Stimulated activated CD4-positive, alpha-beta T cell treated with anti-CD3 and anti-CD28 coated beads, TNF-alpha, amount 100 ng/mL, for 1 hour (primary cell): ENCODE measurements around the gene ZNF467.

Experiments used
- DNase-seq, 3 donors: peaks; one replicate each; pipeline ENCODE4 v3.0.0-alpha.2; 2020; ENCODE audit warnings: low read depth in 3 of 3, low spot score in 1 of 3

ZNF467 gene

GRCh38 chr7:149772241-149772955 lies 990 bp downstream of the ZNF467 start:
- DNase-seq = peak in 1 of 3 donors; percentile 20

GRCh38 chr7:149771720-149772240 lies 1.6 kb downstream of the ZNF467 start:
- DNase-seq = peak; percentile 72 to 81 (median 75)

- no peak for DNase-seq
Measured at GRCh38 chr7:149770728-149771636, 2.4 kb downstream of the ZNF467 start.

- no peak for DNase-seq
Measured at GRCh38 chr7:149769915-149770314, 3.5 kb downstream of the ZNF467 start.

GRCh38 chr7:149768931-149769330 lies 4.5 kb downstream of the ZNF467 start:
- no peak for DNase-seq

GRCh38 chr7:149767068-149767467 lies 6.3 kb downstream of the ZNF467 start:
- no peak for DNase-seq

GRCh38 chr7:149766135-149766675 lies 7.2 kb downstream of the ZNF467 start:
- no peak for DNase-seq

- DNase-seq = no peak
Measured at GRCh38 chr7:149765399-149766121, 7.8 kb downstream of the ZNF467 start.

- DNase-seq = no peak
Measured at GRCh38 chr7:149764481-149765398, 8.6 kb downstream of the ZNF467 start.

- DNase-seq = no peak
Measured at GRCh38 chr7:149763563-149764240, 9.7 kb downstream of the ZNF467 start.

GRCh38 chr7:149762610-149763009 lies 10.8 kb downstream of the ZNF467 start:
- DNase-seq = no peak

- DNase-seq = no peak
Measured at GRCh38 chr7:149762089-149762488, 11.3 kb downstream of the ZNF467 start.

- no peak for DNase-seq
Measured at GRCh38 chr7:149761307-149761706, 12.1 kb downstream of the ZNF467 start.

- DNase-seq = no peak
Measured at GRCh38 chr7:149760538-149760937, 12.8 kb downstream of the ZNF467 start.

- no peak for DNase-seq
Measured at GRCh38 chr7:149759093-149759860, 14.1 kb downstream of the ZNF467 start.

- no peak for DNase-seq
Measured at GRCh38 chr7:149753375-149754233, 19.8 kb downstream of the ZNF467 start.

- no peak for DNase-seq
Measured at GRCh38 chr7:149752646-149753045, 20.7 kb downstream of the ZNF467 start.
